Lower leg skin (tissue), 4 donors: ENCODE results near the gene SPECC1L. TPM values are rescaled to one million over a fixed set of nuclear protein-coding genes. Genes with fewer than 3 reads are reported as not detected.
"Not testable (repeated sequence)": the region's sequence is repeated elsewhere in the genome, so short reads cannot be mapped to it uniquely, and the experiment has no call there.

Experiments
- DNase-seq, 2 donors: peaks; one replicate each; pipeline ENCODE4 v3.0.0-alpha.2; 2019; ENCODE audit warnings: low spot score in 2 of 2
- H3K4me3 ChIP-seq: fragments of 200-600 bp; sonication (generic); 2 replicates; pipeline ENCODE4 v1.5.1; 2017; ENCODE audit warnings: mild to moderate bottlenecking, low read depth; ENCODE audit not compliant: poor library complexity, severe bottlenecking
- CTCF ChIP-seq, 3 donors: fragments of 450-650 bp; IDR thresholded peaks; one replicate each; pipeline ENCODE4 v1.5.1; 2016; ENCODE audit warnings: antibody characterized with exemption in 3 of 3, mild to moderate bottlenecking in 3 of 3, moderate library complexity in 2 of 3
- POLR2A ChIP-seq, 2 donors: fragments of 450-650 bp; IDR thresholded peaks; one replicate each; pipeline ENCODE4 v1.6.1; 2016 to 2017; ENCODE audit warnings: antibody characterized with exemption in 2 of 2, mild to moderate bottlenecking in 1 of 2, moderate library complexity in 1 of 2
- WGBS, 2 donors: methylation state at CpG; one replicate each; pipeline ENCODE4 v1.1.5; 2018; 5-methylcytosine and 5-hydroxymethylcytosine counted together
- intact Hi-C: fragments of 100-400 bp; cut with DNase I; formaldehyde crosslinking; loops from one replicate; pipeline ENCODE4 v1.15.0; 2023; ENCODE audit warnings: low total_unique reads
- total RNA-seq, 4 donors: library from RNA; depleted of rRNA; stranded (reverse); fragments of >200 nt; gene quantifications; one replicate each; pipeline ENCODE4 v1.1.0, GENCODE V29; 2016

SPECC1L gene
- total RNA-seq, 4 donors from 2014 or later, result 17.6 to 30.6 (median 23.3) TPM

GRCh38 chr22:24291515-24292201 lies 21.0 kb downstream of the SPECC1L start:
- DNase-seq, result no peak
- intact Hi-C loops, result no loop called here
- TF ChIP-seq POLR2A (IDR thresholded peaks at IDR 0.05), result no peak
- TF ChIP-seq CTCF (IDR thresholded peaks at IDR 0.05), result no peak
- no peak overlapping the region for H3K4me3 ChIP-seq
- WGBS, 2 donors, result 75 to 82% methylated on average over 3 of the region's 3 CpGs

- intact Hi-C loops, H3K4me3 ChIP-seq, DNase-seq: not testable (repeated sequence)
- WGBS, 2 donors, result 92 to 100% methylated on average over 2 of the region's 3 CpGs
These were observed 21.7 kb downstream of the SPECC1L start for GRCh38 chr22:24292202-24292830.

GRCh38 chr22:24294913-24295312 lies 24.3 kb downstream of the SPECC1L start:
- WGBS, 2 donors, result 9 to 57% methylated on average over 1 of the region's 1 CpG
- H3K4me3 ChIP-seq, DNase-seq, intact Hi-C loops: not testable (repeated sequence)

GRCh38 chr22:24298497-24299155 lies 28.0 kb downstream of the SPECC1L start:
- H3K4me3 ChIP-seq, DNase-seq, intact Hi-C loops: not testable (repeated sequence)
- 76 to 77% methylated on average over 4 of the region's 4 CpGs for WGBS, 2 donors

- intact Hi-C loops, H3K4me3 ChIP-seq, DNase-seq: not testable (repeated sequence)
- WGBS, 2 donors, result 95 to 97% methylated on average over 1 of the region's 1 CpG
These were observed 29.9 kb downstream of the SPECC1L start for GRCh38 chr22:24300522-24300921.

- no peak overlapping the region for H3K4me3 ChIP-seq
- TF ChIP-seq CTCF (IDR thresholded peaks at IDR 0.05) (no peak), POLR2A (IDR thresholded peaks at IDR 0.05) (no peak)
- WGBS, 2 donors, result 41 to 47% methylated on average over 1 of the region's 1 CpG
- no peak for DNase-seq
- intact Hi-C loops, result no loop called here
These were observed 32.0 kb downstream of the SPECC1L start for GRCh38 chr22:24302591-24302990.

GRCh38 chr22:24303007-24303406 lies 32.4 kb downstream of the SPECC1L start:
- no peak for DNase-seq
- no peak for TF ChIP-seq CTCF (IDR thresholded peaks at IDR 0.05)
- TF ChIP-seq POLR2A (IDR thresholded peaks at IDR 0.05), result no peak
- 36 to 39% methylated on average over 4 of the region's 4 CpGs for WGBS, 2 donors
- no peak overlapping the region for H3K4me3 ChIP-seq
- intact Hi-C loops, result no loop called here
